Panc1 (cell line): ENCODE data around the gene LRRC74B. TPM values are rescaled to one million over a fixed set of nuclear protein-coding genes. Genes with fewer than 3 reads are reported as not detected.

ENCODE experiments used
- ATAC-seq: fragments of 200-7000 bp; cut with Tn5 transposase; 2 replicates; pipeline ENCODE4 v1.9.1; 2020; ENCODE audit warnings: mild to moderate bottlenecking, moderate library complexity
- BruUV-seq: library from RNA; stranded (reverse); fragments of 400-500 nt; replicated peaks from 2 replicates; lab custom pipeline; 2021; lab: Mats Ljungman, UMichigan
- CTCF ChIA-PET: fragments of 300-600 bp; sonication (Branson Sonifier 250); formaldehyde crosslinking; loops from one replicate; lab custom pipeline; 2022; ENCODE audit warnings: antibody characterized with exemption; lab: Charles Lee
- POLR2A ChIA-PET: fragments of 300-600 bp; sonication (Branson Sonifier 250); formaldehyde crosslinking; loops from one replicate; lab custom pipeline; 2022; ENCODE audit warnings: antibody characterized with exemption; lab: Charles Lee
- DNase-seq: peaks from one replicate; pipeline ENCODE4 v3.0.0-alpha.2; 2010; ENCODE audit warnings: low read depth, low spot score
- H3K27ac ChIP-seq: 2 replicates; pipeline ENCODE4 v1.5.1; 2011; ENCODE audit warnings: mild to moderate bottlenecking, low read length, inconsistent platforms
- H3K27me3 ChIP-seq: fragments of 200-500 bp; sonication (Bioruptor generic); 2 replicates; pipeline ENCODE4 v1.6.0; 2014; ENCODE audit warnings: low read length, inconsistent platforms; ENCODE audit not compliant: control insufficient read depth, insufficient read depth
- H3K36me3 ChIP-seq: fragments of 200-500 bp; sonication (Bioruptor generic); 2 replicates; pipeline ENCODE4 v1.5.1; 2014; ENCODE audit warnings: inconsistent platforms, mild to moderate bottlenecking, low read length, moderate library complexity; ENCODE audit not compliant: control insufficient read depth, insufficient read depth
- H3K4me1 ChIP-seq: 2 replicates; pipeline ENCODE4 v1.5.1; 2011; ENCODE audit warnings: inconsistent platforms, mild to moderate bottlenecking, low read length, moderate library complexity; ENCODE audit not compliant: control insufficient read depth, insufficient read depth
- H3K4me3 ChIP-seq, 2 experiments: 2 replicates each; pipeline ENCODE4 v1.5.1; 2011 to 2012; ENCODE audit warnings: low read depth in 2 of 2, low read length in 2 of 2, mild to moderate bottlenecking in 2 of 2, inconsistent platforms in 1 of 2, moderate library complexity in 1 of 2
- H3K9me3 ChIP-seq: fragments of 200-500 bp; sonication (Bioruptor generic); 2 replicates; pipeline ENCODE4 v1.5.1; 2014; ENCODE audit warnings: low read depth, mild to moderate bottlenecking, inconsistent platforms, low read length, moderate library complexity; ENCODE audit not compliant: control insufficient read depth, insufficient read depth
- POLR2AphosphoS5 ChIP-seq: IDR thresholded peaks from 2 replicates; pipeline ENCODE4 v1.6.1; 2012; ENCODE audit warnings: mild to moderate bottlenecking, low read depth, low read length, moderate library complexity
- SIN3A ChIP-seq: IDR thresholded peaks from 2 replicates; pipeline ENCODE4 v1.6.1; 2012; ENCODE audit warnings: low read depth, mild to moderate bottlenecking, low read length, moderate library complexity, borderline replicate concordance; ENCODE audit not compliant: insufficient read depth
- TCF7L2 ChIP-seq: IDR thresholded peaks from 2 replicates; pipeline ENCODE4 v1.6.1; 2011; ENCODE audit warnings: mild to moderate bottlenecking, low read depth, low read length, inconsistent platforms
- in situ Hi-C: cut with HindIII; loops from 2 replicates; pipeline ENCODE4 v1.10.0; 2016; ENCODE audit warnings: low sequenced_read_pairs, low pct_unique_long_range_greater_than_20kb
- intact Hi-C: fragments of 100-400 bp; cut with micrococcal nuclease; formaldehyde crosslinking; loops from one replicate; pipeline ENCODE4 v1.10.0; 2022; ENCODE audit not compliant: unreplicated experiment
- total RNA-seq: library from RNA; stranded (reverse); gene quantifications from one replicate; pipeline ENCODE4 v1.2.1, GENCODE V29; 2021; ENCODE audit not compliant: unreplicated experiment
- TF ChIP-seq, protein P1 (sequence below), 2 experiments: IDR thresholded peaks; 2 replicates each; pipeline ENCODE4 v1.6.1; 2011 to 2012; ENCODE audit warnings: low read depth in 2 of 2, control low read depth in 1 of 2, low read length in 1 of 2, mild to moderate bottlenecking in 1 of 2, moderate library complexity in 1 of 2; ENCODE audit not compliant: insufficient read depth in 1 of 2
- TF ChIP-seq, protein P2 (sequence below): fragments of 450-650 bp; IDR thresholded peaks from 2 replicates; pipeline ENCODE4 v1.5.1; 2017; ENCODE audit warnings: mild to moderate bottlenecking

LRRC74B gene
- total RNA-seq, 1 experiment from 2014 or later, result not detected

DNA sequence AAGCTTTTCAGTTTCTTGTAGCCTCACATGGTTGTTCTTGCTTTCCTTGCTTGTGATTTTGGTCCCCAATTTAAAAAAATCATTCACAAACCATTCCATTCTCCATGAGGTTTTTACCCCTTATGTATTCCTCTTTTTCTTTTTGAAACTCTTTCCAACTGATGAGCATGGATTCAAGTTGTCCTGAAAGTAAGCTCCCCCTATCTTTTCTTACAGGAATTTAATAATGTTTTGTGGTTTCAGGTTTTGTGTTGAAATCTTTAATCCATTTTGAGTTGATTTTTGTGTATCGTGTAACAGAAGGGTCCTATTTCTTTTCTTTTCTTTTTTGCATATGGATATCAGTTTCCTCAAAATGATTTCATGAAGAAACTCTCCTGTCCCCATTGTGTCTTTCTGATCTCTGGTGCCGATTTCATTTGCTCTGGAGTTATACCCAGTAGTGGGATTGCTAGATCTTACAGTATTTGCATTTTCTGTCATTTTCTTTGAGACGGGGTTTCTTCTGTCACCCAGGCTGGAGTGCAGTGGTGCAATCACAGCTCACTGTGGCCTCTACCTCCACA, 58.5 kb downstream of the LRRC74B start:
- Histone ChIP-seq H3K9me3 (no peaks in the 10 kb centered on the region), H3K27me3 (no peaks in the 10 kb centered on the region), H3K4me3 (no peak overlapping the region), H3K27ac (no peak overlapping the region), H3K4me1 (no peaks in the 10 kb centered on the region; the same call in 1 of the 2 replicates), H3K36me3 (no peaks in the 10 kb centered on the region)
- no peak for ATAC-seq
- TF ChIP-seq TCF7L2 (no peak), SIN3A (no peak), POLR2AphosphoS5 (no peak)
- TF ChIP-seq, protein P1, sequence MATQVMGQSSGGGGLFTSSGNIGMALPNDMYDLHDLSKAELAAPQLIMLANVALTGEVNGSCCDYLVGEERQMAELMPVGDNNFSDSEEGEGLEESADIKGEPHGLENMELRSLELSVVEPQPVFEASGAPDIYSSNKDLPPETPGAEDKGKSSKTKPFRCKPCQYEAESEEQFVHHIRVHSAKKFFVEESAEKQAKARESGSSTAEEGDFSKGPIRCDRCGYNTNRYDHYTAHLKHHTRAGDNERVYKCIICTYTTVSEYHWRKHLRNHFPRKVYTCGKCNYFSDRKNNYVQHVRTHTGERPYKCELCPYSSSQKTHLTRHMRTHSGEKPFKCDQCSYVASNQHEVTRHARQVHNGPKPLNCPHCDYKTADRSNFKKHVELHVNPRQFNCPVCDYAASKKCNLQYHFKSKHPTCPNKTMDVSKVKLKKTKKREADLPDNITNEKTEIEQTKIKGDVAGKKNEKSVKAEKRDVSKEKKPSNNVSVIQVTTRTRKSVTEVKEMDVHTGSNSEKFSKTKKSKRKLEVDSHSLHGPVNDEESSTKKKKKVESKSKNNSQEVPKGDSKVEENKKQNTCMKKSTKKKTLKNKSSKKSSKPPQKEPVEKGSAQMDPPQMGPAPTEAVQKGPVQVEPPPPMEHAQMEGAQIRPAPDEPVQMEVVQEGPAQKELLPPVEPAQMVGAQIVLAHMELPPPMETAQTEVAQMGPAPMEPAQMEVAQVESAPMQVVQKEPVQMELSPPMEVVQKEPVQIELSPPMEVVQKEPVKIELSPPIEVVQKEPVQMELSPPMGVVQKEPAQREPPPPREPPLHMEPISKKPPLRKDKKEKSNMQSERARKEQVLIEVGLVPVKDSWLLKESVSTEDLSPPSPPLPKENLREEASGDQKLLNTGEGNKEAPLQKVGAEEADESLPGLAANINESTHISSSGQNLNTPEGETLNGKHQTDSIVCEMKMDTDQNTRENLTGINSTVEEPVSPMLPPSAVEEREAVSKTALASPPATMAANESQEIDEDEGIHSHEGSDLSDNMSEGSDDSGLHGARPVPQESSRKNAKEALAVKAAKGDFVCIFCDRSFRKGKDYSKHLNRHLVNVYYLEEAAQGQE (IDR thresholded peaks at IDR 0.05; ENCODE audit: insufficient read depth in 1 of 2, low read depth in 2 of 2, low read length in 1 of 2), result no peak
- TF ChIP-seq, protein P2, sequence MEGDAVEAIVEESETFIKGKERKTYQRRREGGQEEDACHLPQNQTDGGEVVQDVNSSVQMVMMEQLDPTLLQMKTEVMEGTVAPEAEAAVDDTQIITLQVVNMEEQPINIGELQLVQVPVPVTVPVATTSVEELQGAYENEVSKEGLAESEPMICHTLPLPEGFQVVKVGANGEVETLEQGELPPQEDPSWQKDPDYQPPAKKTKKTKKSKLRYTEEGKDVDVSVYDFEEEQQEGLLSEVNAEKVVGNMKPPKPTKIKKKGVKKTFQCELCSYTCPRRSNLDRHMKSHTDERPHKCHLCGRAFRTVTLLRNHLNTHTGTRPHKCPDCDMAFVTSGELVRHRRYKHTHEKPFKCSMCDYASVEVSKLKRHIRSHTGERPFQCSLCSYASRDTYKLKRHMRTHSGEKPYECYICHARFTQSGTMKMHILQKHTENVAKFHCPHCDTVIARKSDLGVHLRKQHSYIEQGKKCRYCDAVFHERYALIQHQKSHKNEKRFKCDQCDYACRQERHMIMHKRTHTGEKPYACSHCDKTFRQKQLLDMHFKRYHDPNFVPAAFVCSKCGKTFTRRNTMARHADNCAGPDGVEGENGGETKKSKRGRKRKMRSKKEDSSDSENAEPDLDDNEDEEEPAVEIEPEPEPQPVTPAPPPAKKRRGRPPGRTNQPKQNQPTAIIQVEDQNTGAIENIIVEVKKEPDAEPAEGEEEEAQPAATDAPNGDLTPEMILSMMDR, result no peak; the same call in 1 of the 2 replicates
- no TSS peak for BruUV-seq
- intact Hi-C loops, result no loop called here
- POLR2A ChIA-PET, result no interaction called here
- CTCF ChIA-PET, result no interaction called here
- DNase-seq, result no peak
- in situ Hi-C loops, result no loop called here

DNA sequence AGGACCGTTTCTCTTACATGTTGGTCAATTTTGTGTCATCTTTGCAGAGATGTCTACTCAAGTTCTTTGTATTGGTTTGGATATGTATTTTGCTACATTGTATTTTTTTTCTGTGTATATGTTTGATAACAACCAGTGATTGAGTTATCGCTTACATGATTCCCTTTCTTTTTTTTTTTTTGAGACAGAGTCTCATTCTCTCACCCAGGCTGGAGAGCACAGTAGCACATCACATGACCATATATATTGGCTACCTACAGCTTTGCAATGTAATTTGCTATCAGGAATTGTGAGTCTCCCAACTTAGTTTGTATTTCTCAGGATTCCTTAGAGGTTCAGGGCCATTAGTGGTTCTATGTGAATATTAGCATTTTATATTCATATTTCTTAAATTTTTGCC, 59.5 kb downstream of the LRRC74B start:
- no peaks in the 10 kb centered on the region for H3K9me3 ChIP-seq
- ATAC-seq (no peak), DNase-seq (no peak)
- TF ChIP-seq SIN3A, result no peak
- TF ChIP-seq POLR2AphosphoS5, result no peak
- TF ChIP-seq, protein P2, result no peak
- no peak for TF ChIP-seq TCF7L2
- TF ChIP-seq, protein P1 (IDR thresholded peaks at IDR 0.05; ENCODE audit: insufficient read depth in 1 of 2, low read depth in 2 of 2, low read length in 1 of 2), result no peak
- intact Hi-C loops (no loop called here), in situ Hi-C loops (no loop called here)
- no peak overlapping the region for H3K4me3 ChIP-seq
- BruUV-seq, result no TSS peak
- POLR2A ChIA-PET, result no interaction called here
- CTCF ChIA-PET, result no interaction called here
- H3K27ac ChIP-seq, result no peak overlapping the region
- H3K36me3 ChIP-seq, result no peaks in the 10 kb centered on the region
- no peaks in the 10 kb centered on the region for H3K27me3 ChIP-seq
- no peaks in the 10 kb centered on the region; the same call in 1 of the 2 replicates for H3K4me1 ChIP-seq
